ENCODE data around the gene ICA1.
"Not testable (repeated sequence)": the region's sequence is repeated elsewhere in the genome, so short reads cannot be mapped to it uniquely, and the experiment has no call there.

Gene ICA1

DNA sequence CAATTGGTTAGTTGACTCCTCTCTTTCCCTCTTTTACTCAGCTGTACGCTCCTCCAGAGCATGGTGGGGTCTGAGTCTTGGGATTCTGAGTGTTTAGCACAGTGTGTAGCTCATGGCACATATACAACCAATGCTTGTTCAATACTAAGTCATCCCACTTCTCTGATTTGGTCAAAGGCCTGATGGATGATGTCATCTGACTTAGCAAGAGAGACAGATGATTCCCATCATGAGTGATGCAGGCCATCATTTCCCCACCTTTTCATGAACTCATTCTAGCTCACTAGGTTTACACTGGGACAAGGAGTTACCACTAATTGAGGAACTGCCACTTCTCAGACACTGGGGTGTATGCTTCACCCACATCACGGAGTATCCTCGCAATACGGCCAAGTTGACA, 3.8 kb downstream of the ICA1 start:
- no peak overlapping the region for H3K9ac ChIP-seq (ENCODE audit: insufficient read length)
- H3K9me3 ChIP-seq (ENCODE audit: low read depth, low read length) = no peaks in the 10 kb centered on the region
- no peaks in the 10 kb centered on the region for H3K36me3 ChIP-seq (ENCODE audit: insufficient read depth, low read length)
- no peak overlapping the region for H3K4me3 ChIP-seq
- DNase-seq (ENCODE audit: low read depth, low spot score) = no peak
- no peak for TF ChIP-seq EZH2 (IDR thresholded peaks at IDR 0.05)
- TF ChIP-seq POLR2AphosphoS5 (IDR thresholded peaks at IDR 0.05; ENCODE audit: borderline replicate concordance, low read depth, low read length) = no peak
- TF ChIP-seq FOXP2 (optimal IDR thresholded peaks at IDR 0.05; ENCODE audit: control extremely low read depth, extremely low read length, insufficient read depth) = no peak
- H3K27ac ChIP-seq = no peak overlapping the region

DNA sequence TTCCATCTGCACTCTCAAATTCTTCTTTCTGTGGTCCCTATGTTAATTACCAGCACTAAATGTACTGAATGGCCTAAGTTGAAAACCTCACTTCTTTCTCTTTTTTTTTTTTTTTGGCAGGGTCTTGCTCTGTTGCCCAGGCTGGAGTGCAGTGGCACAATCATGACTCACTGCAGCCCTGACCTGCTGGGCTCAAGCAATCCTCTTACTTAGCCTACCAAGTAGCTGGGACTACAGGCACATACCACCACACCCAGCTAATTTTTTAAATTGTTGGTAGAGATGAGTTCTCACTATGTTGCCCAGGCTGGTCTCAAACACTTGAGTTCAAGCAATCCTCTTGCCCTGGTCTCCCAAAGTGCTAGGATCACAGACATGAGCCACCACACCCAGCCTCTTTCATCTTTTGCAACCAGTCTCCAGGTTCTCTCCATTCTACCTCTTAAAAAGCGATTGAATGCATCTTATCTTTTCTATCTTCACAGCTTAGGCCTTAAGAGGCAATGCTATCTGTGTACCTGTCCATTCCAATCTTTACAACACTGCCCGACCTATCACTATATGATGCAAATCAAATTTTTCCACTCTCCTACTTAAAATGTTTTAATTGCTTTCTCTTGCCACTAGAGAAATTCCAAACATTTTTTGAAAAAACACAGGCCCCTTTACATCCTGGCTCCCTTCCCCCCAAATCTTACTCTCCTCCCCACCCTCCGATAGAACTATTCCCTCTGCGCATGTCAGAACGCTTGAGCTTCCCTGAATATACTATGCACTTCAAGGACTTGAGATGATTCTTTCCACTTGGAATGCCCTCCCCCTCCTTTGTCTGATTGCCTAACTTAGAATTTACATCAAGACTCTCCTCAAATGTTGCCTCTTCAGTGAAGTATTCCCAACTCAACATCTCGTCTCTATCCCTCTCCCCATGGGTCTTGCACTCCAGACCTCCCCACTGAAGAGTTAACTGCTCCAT, 6.0 kb downstream of the ICA1 start:
- H3K4me3 ChIP-seq = no peak overlapping the region
- no peaks in the 10 kb centered on the region for H3K9me3 ChIP-seq (ENCODE audit: low read depth, low read length)
- H3K36me3 ChIP-seq (ENCODE audit: insufficient read depth, low read length) = no peaks in the 10 kb centered on the region
- TF ChIP-seq FOXP2 (optimal IDR thresholded peaks at IDR 0.05; ENCODE audit: control extremely low read depth, extremely low read length, insufficient read depth) (no peak), POLR2AphosphoS5 (IDR thresholded peaks at IDR 0.05; ENCODE audit: borderline replicate concordance, low read depth, low read length) (no peak), EZH2 (IDR thresholded peaks at IDR 0.05) (no peak)
- H3K27ac ChIP-seq = no peak overlapping the region
- DNase-seq (ENCODE audit: low read depth, low spot score) = no peak
- no peak overlapping the region for H3K9ac ChIP-seq (ENCODE audit: insufficient read length)

DNA sequence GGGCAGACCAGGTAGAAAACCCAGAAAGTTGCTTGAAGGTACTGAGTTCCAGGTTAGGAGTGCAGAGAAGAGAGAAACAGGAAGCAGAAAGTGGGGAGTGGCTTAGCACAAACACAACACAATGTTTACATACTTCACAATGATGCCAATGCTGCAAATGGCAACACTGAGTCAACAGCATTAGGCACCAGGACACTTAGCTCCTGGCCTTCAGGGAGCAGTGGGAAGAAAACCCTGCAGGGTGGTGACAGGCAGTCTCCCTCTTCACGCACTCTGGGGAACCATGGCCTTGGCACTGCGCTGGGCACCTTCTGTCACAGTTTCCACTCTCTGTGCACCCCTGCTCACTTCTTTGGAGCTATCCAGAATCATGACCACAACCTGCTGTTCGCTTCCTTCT, 7.3 kb downstream of the ICA1 start:
- Histone ChIP-seq H3K36me3 (ENCODE audit: insufficient read depth, low read length) (no peaks in the 10 kb centered on the region), H3K27ac (no peak overlapping the region), H3K4me3 (no peak overlapping the region), H3K9me3 (ENCODE audit: low read depth, low read length) (no peaks in the 10 kb centered on the region), H3K9ac (ENCODE audit: insufficient read length) (no peak overlapping the region)
- TF ChIP-seq POLR2AphosphoS5 (IDR thresholded peaks at IDR 0.05; ENCODE audit: borderline replicate concordance, low read depth, low read length) = no peak
- TF ChIP-seq FOXP2 (optimal IDR thresholded peaks at IDR 0.05; ENCODE audit: control extremely low read depth, extremely low read length, insufficient read depth) = no peak
- no peak for TF ChIP-seq EZH2 (IDR thresholded peaks at IDR 0.05)
- DNase-seq (ENCODE audit: low read depth, low spot score) = no peak

DNA sequence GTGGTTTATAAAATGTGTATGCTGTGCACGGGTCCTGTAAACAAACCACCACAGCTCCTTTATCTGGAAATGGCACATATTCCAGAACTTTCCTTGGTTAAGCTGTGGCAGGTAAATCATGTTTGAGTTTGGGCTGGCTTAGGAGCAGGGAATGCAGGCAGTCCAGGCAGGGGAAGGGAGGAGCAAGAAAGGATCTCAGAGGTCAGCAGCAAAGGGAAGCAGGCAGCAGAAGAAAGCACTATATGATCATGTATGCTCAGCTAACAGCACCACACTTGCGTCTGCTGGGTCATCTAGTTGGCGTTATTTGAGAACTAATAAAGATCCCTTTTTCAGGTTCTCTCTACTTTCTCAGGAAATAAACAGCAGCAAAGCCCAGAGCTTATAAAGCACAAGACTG, 7.8 kb downstream of the ICA1 start:
- no peak overlapping the region for H3K4me3 ChIP-seq
- DNase-seq (ENCODE audit: low read depth, low spot score) = no peak
- no peak overlapping the region for H3K27ac ChIP-seq
- no peak for TF ChIP-seq EZH2 (IDR thresholded peaks at IDR 0.05)
- TF ChIP-seq FOXP2 (optimal IDR thresholded peaks at IDR 0.05; ENCODE audit: control extremely low read depth, extremely low read length, insufficient read depth) = no peak
- TF ChIP-seq POLR2AphosphoS5 (IDR thresholded peaks at IDR 0.05; ENCODE audit: borderline replicate concordance, low read depth, low read length) = no peak
- no peaks in the 10 kb centered on the region for H3K9me3 ChIP-seq (ENCODE audit: low read depth, low read length)
- H3K9ac ChIP-seq (ENCODE audit: insufficient read length) = no peak overlapping the region
- H3K36me3 ChIP-seq (ENCODE audit: insufficient read depth, low read length) = no peaks in the 10 kb centered on the region

DNA sequence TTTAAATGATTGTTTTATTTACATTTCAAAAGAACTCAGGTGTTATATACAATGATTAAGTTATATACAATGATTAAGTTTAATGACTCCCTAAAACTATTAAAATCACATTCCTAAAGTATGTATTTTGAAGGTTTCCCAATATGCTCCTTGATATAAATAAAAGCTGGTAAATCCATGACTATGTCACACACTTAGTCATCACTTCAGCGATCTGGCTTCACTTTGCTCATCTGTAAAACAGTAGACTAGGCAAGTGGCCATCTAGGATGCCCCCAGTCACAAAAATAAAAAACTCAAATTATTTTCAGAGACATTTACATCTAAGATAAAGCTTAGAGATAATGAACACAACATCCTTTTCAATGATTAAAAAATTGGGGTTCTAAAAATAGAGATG, 10.8 kb downstream of the ICA1 start:
- no peak for TF ChIP-seq POLR2AphosphoS5 (IDR thresholded peaks at IDR 0.05; ENCODE audit: borderline replicate concordance, low read depth, low read length)
- no peak for TF ChIP-seq EZH2 (IDR thresholded peaks at IDR 0.05)
- no peak for TF ChIP-seq FOXP2 (optimal IDR thresholded peaks at IDR 0.05; ENCODE audit: control extremely low read depth, extremely low read length, insufficient read depth)
- no peak for DNase-seq (ENCODE audit: low read depth, low spot score)
- H3K9me3 ChIP-seq (ENCODE audit: low read depth, low read length) = no peaks in the 10 kb centered on the region

DNA sequence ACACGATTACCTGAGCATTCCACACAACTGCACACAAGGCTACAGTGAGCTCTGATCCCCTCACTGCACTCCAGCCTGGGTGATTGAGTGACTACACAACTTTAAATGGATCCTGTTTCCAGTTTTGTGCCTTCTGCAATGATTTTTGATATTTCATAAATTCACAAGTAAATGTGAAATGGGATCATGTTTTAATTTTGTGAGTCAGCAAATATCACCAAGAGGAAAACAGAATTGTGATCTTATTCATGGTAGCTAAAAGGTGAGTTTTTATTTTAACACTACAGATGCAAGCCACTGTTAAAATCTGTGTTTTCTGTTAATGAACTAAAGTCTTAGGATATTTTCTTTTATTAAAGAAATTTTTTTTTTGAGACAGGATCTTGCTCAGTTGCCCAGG, 11.4 kb downstream of the ICA1 start:
- Histone ChIP-seq H3K4me3 (no peak overlapping the region), H3K9me3 (ENCODE audit: low read depth, low read length) (no peaks in the 10 kb centered on the region), H3K9ac (ENCODE audit: insufficient read length) (no peak overlapping the region), H3K27ac (no peak overlapping the region), H3K36me3 (ENCODE audit: insufficient read depth, low read length) (no peaks in the 10 kb centered on the region)
- TF ChIP-seq EZH2 (IDR thresholded peaks at IDR 0.05) = no peak
- TF ChIP-seq POLR2AphosphoS5 (IDR thresholded peaks at IDR 0.05; ENCODE audit: borderline replicate concordance, low read depth, low read length) = no peak
- no peak for TF ChIP-seq FOXP2 (optimal IDR thresholded peaks at IDR 0.05; ENCODE audit: control extremely low read depth, extremely low read length, insufficient read depth)
- DNase-seq (ENCODE audit: low read depth, low spot score) = no peak

More for the DNA sequence above, 10.8 kb downstream of the ICA1 start:
- Histone ChIP-seq H3K36me3 (ENCODE audit: insufficient read depth, low read length) (no peaks in the 10 kb centered on the region), H3K4me3 (no peak overlapping the region), H3K27ac (no peak overlapping the region), H3K9ac (ENCODE audit: insufficient read length) (no peak overlapping the region)

DNA sequence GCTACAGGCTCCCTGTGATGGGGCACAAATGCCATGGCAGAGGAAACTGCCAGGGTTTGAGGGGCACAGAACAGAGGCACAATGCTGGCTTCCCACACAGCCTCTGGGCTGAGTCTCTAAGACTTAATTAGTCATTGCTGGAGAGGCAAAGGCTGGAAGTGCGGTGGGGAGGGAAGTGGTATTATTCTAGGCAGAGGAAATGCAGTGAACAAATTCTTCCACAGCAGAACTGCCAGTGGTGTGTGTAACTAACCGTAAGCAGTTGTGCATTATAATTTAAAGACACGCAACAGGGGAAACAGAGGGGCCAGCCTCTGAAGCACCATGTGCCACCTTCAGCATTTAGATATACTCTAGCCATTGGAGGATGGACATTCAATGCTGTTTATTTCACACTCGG, 12.8 kb downstream of the ICA1 start:
- Histone ChIP-seq H3K27ac (no peak overlapping the region), H3K9ac (ENCODE audit: insufficient read length) (no peak overlapping the region), H3K36me3 (ENCODE audit: insufficient read depth, low read length) (no peaks in the 10 kb centered on the region), H3K4me3 (no peak overlapping the region), H3K9me3 (ENCODE audit: low read depth, low read length) (no peaks in the 10 kb centered on the region)
- DNase-seq (ENCODE audit: low read depth, low spot score) = no peak
- TF ChIP-seq POLR2AphosphoS5 (IDR thresholded peaks at IDR 0.05; ENCODE audit: borderline replicate concordance, low read depth, low read length) (no peak), FOXP2 (optimal IDR thresholded peaks at IDR 0.05; ENCODE audit: control extremely low read depth, extremely low read length, insufficient read depth) (no peak), EZH2 (IDR thresholded peaks at IDR 0.05) (no peak)

DNA sequence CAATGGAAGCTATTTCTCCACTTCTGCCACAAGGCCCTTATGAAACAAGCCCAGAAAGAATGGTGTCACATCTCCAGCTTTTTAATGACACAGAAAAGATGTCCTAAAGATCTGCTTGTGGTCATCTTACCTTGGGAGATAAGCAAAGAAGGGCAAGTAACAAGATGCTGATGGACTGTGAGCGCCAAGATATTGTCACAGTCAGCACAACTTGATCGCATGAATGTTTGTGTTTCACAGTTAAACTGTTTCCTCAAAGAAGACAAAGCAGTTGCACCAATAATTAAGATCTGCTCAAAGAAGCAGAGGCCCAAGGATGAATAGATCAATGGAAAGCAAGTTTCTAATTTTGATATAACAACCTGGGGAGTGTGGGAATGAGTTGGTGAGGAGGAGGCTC, 15.9 kb downstream of the ICA1 start:
- H3K4me3 ChIP-seq = no peak overlapping the region
- no peak overlapping the region for H3K27ac ChIP-seq
- DNase-seq (ENCODE audit: low read depth, low spot score) = no peak
- H3K9ac ChIP-seq (ENCODE audit: insufficient read length) = no peak overlapping the region
- no peaks in the 10 kb centered on the region for H3K9me3 ChIP-seq (ENCODE audit: low read depth, low read length)
- TF ChIP-seq POLR2AphosphoS5 (IDR thresholded peaks at IDR 0.05; ENCODE audit: borderline replicate concordance, low read depth, low read length) (no peak), FOXP2 (optimal IDR thresholded peaks at IDR 0.05; ENCODE audit: control extremely low read depth, extremely low read length, insufficient read depth) (no peak)
- H3K36me3 ChIP-seq (ENCODE audit: insufficient read depth, low read length) = no peaks in the 10 kb centered on the region

DNA sequence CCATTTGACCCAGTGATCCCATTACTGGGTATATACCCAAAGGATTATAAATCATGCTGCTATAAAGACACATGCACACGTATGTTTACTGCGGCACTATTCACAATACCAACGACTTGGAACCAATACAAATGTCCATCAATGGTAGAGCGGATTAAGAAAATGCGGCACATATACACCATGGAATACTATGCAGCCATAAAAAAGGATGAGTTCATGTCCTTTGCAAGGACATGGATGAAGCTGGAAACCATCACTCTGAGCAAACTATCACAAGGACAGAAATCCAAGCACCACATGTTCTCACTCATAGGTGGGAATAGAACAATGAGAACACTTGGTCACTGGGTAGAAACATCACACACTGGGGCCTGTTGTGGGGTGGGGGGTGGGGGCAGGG, 16.9 kb downstream of the ICA1 start:
- not testable (repeated sequence) for H3K27ac ChIP-seq; DNase-seq (ENCODE audit: low read depth, low spot score); H3K9ac ChIP-seq (ENCODE audit: insufficient read length); H3K9me3 ChIP-seq (ENCODE audit: low read depth, low read length); H3K4me3 ChIP-seq; H3K36me3 ChIP-seq (ENCODE audit: insufficient read depth, low read length)

DNA sequence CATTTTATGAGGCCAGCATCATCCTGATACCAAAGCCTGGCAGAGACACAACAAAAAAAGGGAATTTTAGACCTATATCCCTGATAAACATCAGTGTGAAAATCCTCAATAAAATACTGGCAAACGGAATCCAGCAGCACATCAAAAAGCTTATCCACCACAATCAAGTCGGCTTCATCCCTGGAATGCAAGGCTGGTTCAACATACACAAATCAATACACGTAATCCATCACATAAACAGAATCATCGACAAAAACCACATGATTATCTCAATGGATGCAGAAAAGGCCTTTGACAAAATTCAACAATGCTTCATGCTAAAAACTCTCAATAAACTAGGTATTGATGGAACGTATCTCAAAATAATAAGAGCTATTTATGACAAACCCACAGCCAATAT, 18.9 kb downstream of the ICA1 start:
- not testable (repeated sequence) for H3K9ac ChIP-seq (ENCODE audit: insufficient read length); H3K4me3 ChIP-seq; H3K36me3 ChIP-seq (ENCODE audit: insufficient read depth, low read length); DNase-seq (ENCODE audit: low read depth, low spot score); H3K9me3 ChIP-seq (ENCODE audit: low read depth, low read length); H3K27ac ChIP-seq

DNA sequence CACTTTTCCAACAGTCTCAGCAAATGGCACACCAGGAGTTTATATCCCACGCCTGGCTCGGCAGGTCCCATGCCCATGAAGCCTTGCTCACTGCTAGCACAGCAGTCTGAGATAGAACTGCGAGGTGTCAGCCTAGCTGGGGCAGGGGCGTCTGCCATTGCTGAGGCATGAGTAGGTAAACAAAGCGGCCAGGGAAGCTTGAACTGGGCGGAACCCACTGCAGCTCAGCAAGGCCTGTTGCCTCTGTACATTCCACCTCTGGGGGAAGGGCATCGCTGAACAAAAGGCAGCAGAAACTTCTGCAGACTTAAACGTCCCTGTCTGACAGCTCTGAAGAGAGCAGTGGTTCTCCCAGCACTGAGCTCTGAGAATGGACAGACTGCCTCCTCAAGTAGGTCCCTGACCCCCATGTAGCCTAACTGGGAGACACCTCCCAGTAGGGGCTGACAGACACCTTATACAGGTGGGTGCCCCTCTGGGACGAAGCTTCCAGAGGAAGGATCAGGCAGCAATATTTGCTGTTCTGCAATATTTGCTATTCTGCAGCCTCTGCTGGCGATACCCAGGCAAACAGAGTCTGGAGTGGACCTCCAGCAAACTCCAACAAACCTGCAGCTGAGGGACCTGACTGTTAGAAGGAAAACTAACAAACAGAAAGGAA, 22.1 kb downstream of the ICA1 start:
- H3K9ac ChIP-seq (ENCODE audit: insufficient read length); DNase-seq (ENCODE audit: low read depth, low spot score); H3K4me3 ChIP-seq; H3K9me3 ChIP-seq (ENCODE audit: low read depth, low read length); H3K27ac ChIP-seq; H3K36me3 ChIP-seq (ENCODE audit: insufficient read depth, low read length): not testable (repeated sequence)

All from SK-N-MC (cell line).